EL (cell line): ENCODE measurements around the gene SLC40A1.

ENCODE experiments used
- DNase-seq: peaks from one replicate; pipeline ENCODE4 v3.0.0-alpha.2; 2016

SLC40A1 gene

GRCh38 chr2:189566046-189566445, 14.5 kb downstream of the SLC40A1 start:
- no peak for DNase-seq

GRCh38 chr2:189561371-189562038, 19.1 kb downstream of the SLC40A1 start:
- no peak for DNase-seq

- no peak for DNase-seq
These were observed 20.4 kb downstream of the SLC40A1 start for GRCh38 chr2:189560273-189560586.

GRCh38 chr2:189559579-189560272, 20.9 kb downstream of the SLC40A1 start:
- DNase-seq: no peak

GRCh38 chr2:189558516-189559272, 21.9 kb downstream of the SLC40A1 start:
- DNase-seq: no peak

- DNase-seq: no peak
These were observed 23.2 kb downstream of the SLC40A1 start for GRCh38 chr2:189557373-189557772.

GRCh38 chr2:189556526-189556925, 24.1 kb downstream of the SLC40A1 start:
- no peak for DNase-seq

- DNase-seq: peak; percentile 28
These were observed 25.4 kb downstream of the SLC40A1 start for GRCh38 chr2:189555232-189555631.

GRCh38 chr2:189553504-189554088, 27.0 kb downstream of the SLC40A1 start:
- DNase-seq: no peak

- no peak for DNase-seq
These were observed 27.6 kb downstream of the SLC40A1 start for GRCh38 chr2:189552991-189553404.

- no peak for DNase-seq
These were observed 28.1 kb downstream of the SLC40A1 start for GRCh38 chr2:189552334-189552990.

- DNase-seq: no peak
These were observed 28.8 kb downstream of the SLC40A1 start for GRCh38 chr2:189551808-189552207.

- no peak for DNase-seq
These were observed 31.1 kb downstream of the SLC40A1 start for GRCh38 chr2:189549449-189549832.

- no peak for DNase-seq
These were observed 31.7 kb downstream of the SLC40A1 start for GRCh38 chr2:189548666-189549448.

GRCh38 chr2:189545418-189545817, 35.2 kb downstream of the SLC40A1 start:
- DNase-seq: no peak

- no peak for DNase-seq
These were observed 36.1 kb downstream of the SLC40A1 start for GRCh38 chr2:189544318-189545042.

- no peak for DNase-seq
These were observed 37.2 kb downstream of the SLC40A1 start for GRCh38 chr2:189543367-189543766.

- no peak for DNase-seq
These were observed 38.3 kb downstream of the SLC40A1 start for GRCh38 chr2:189542145-189542882.

- no peak for DNase-seq
These were observed 39.0 kb downstream of the SLC40A1 start for GRCh38 chr2:189541591-189541990.

GRCh38 chr2:189540551-189540950, 40.0 kb downstream of the SLC40A1 start:
- no peak for DNase-seq

GRCh38 chr2:189538402-189538801, 42.2 kb downstream of the SLC40A1 start:
- no peak for DNase-seq
